ENCODE results near the gene PRIMA1. TPM values are rescaled to one million over a fixed set of nuclear protein-coding genes. Genes with fewer than 3 reads are reported as not detected.

Gene PRIMA1
- total RNA-seq, 1 experiment from 2014 or later, result not detected

- Histone ChIP-seq H3K79me2 (ENCODE audit: low read length) (no peaks in the 10 kb centered on the region), H3K27me3 (ENCODE audit: low read length) (no peaks in the 10 kb centered on the region), H3K27ac (ENCODE audit: low read length) (no peak overlapping the region), H4K20me1 (ENCODE audit: insufficient read depth, low read depth, low read length) (no peaks in the 10 kb centered on the region), H3K36me3 (ENCODE audit: insufficient read depth, low read length) (no peaks in the 10 kb centered on the region), H3K9me2 (replicated peaks; ENCODE audit: insufficient read depth, low read length) (no peaks in the 10 kb centered on the region), H3K9me3 (ENCODE audit: low read length) (no peaks in the 10 kb centered on the region; the same call in 1 of the 2 replicates), H3K4me2 (ENCODE audit: low read depth, low read length, poor library complexity, severe bottlenecking) (no peak overlapping the region), H3K4me3 (ENCODE audit: low read length) (no peak overlapping the region), H3K9ac (ENCODE audit: low read length) (no peak overlapping the region), H2AFZ (ENCODE audit: low read length) (no peak overlapping the region), H3K4me1 (ENCODE audit: low read length) (no peaks in the 10 kb centered on the region)
- DNase-seq, result no peak
Observed at GRCh38 chr14:93686268-93686667, 102.0 kb downstream of the PRIMA1 start.

GRCh38 chr14:93685121-93685895 is 103.0 kb downstream of the PRIMA1 start:
- H3K36me3 ChIP-seq (ENCODE audit: insufficient read depth, low read length), result no peaks in the 10 kb centered on the region
- H3K27me3 ChIP-seq (ENCODE audit: low read length), result no peaks in the 10 kb centered on the region
- no peaks in the 10 kb centered on the region for H3K4me1 ChIP-seq (ENCODE audit: low read length)
- no peaks in the 10 kb centered on the region for H3K9me2 ChIP-seq (replicated peaks; ENCODE audit: insufficient read depth, low read length)
- no peaks in the 10 kb centered on the region; the same call in 1 of the 2 replicates for H3K9me3 ChIP-seq (ENCODE audit: low read length)
- H3K79me2 ChIP-seq (ENCODE audit: low read length), result no peaks in the 10 kb centered on the region
- no peaks in the 10 kb centered on the region for H4K20me1 ChIP-seq (ENCODE audit: insufficient read depth, low read depth, low read length)
- H3K4me2 ChIP-seq (ENCODE audit: low read depth, low read length, poor library complexity, severe bottlenecking), result no peak overlapping the region
- H2AFZ ChIP-seq (ENCODE audit: low read length), result no peak overlapping the region
- no peak overlapping the region for H3K27ac ChIP-seq (ENCODE audit: low read length)
- DNase-seq, result no peak
- no peak overlapping the region for H3K4me3 ChIP-seq (ENCODE audit: low read length)
- no peak overlapping the region for H3K9ac ChIP-seq (ENCODE audit: low read length)

- Histone ChIP-seq H3K9me2 (replicated peaks; ENCODE audit: insufficient read depth, low read length) (no peaks in the 10 kb centered on the region), H3K4me1 (ENCODE audit: low read length) (no peaks in the 10 kb centered on the region), H2AFZ (ENCODE audit: low read length) (0 out of 2 replicates have a peak overlapping the region, but pooled peaks have one; percentile 35), H4K20me1 (ENCODE audit: insufficient read depth, low read depth, low read length) (no peaks in the 10 kb centered on the region), H3K9me3 (ENCODE audit: low read length) (no peaks in the 10 kb centered on the region; the same call in 1 of the 2 replicates), H3K4me3 (ENCODE audit: low read length) (no peak overlapping the region), H3K27ac (ENCODE audit: low read length) (no peak overlapping the region), H3K4me2 (ENCODE audit: low read depth, low read length, poor library complexity, severe bottlenecking) (no peak overlapping the region), H3K9ac (ENCODE audit: low read length) (no peak overlapping the region), H3K27me3 (ENCODE audit: low read length) (no peaks in the 10 kb centered on the region), H3K36me3 (ENCODE audit: insufficient read depth, low read length) (no peaks in the 10 kb centered on the region), H3K79me2 (ENCODE audit: low read length) (no peaks in the 10 kb centered on the region)
- peak; percentile 80 for DNase-seq
Observed at GRCh38 chr14:93683226-93683625, 105.1 kb downstream of the PRIMA1 start.

- H3K4me3 ChIP-seq (ENCODE audit: low read length), result no peak overlapping the region
- no peak for DNase-seq
- H2AFZ ChIP-seq (ENCODE audit: low read length), result no peak overlapping the region
- H3K36me3 ChIP-seq (ENCODE audit: insufficient read depth, low read length), result no peaks in the 10 kb centered on the region
- no peak overlapping the region for H3K27ac ChIP-seq (ENCODE audit: low read length)
- H3K9me2 ChIP-seq (replicated peaks; ENCODE audit: insufficient read depth, low read length), result no peaks in the 10 kb centered on the region
- H3K4me2 ChIP-seq (ENCODE audit: low read depth, low read length, poor library complexity, severe bottlenecking), result no peak overlapping the region
- no peaks in the 10 kb centered on the region for H3K4me1 ChIP-seq (ENCODE audit: low read length)
- H3K9me3 ChIP-seq (ENCODE audit: low read length), result no peaks in the 10 kb centered on the region; the same call in 1 of the 2 replicates
- no peaks in the 10 kb centered on the region for H4K20me1 ChIP-seq (ENCODE audit: insufficient read depth, low read depth, low read length)
- H3K9ac ChIP-seq (ENCODE audit: low read length), result no peak overlapping the region
- H3K27me3 ChIP-seq (ENCODE audit: low read length), result no peaks in the 10 kb centered on the region
- no peaks in the 10 kb centered on the region for H3K79me2 ChIP-seq (ENCODE audit: low read length)
Observed at GRCh38 chr14:93682459-93682858, 105.8 kb downstream of the PRIMA1 start.

- Histone ChIP-seq H3K9me2 (replicated peaks; ENCODE audit: insufficient read depth, low read length) (no peaks in the 10 kb centered on the region), H3K79me2 (ENCODE audit: low read length) (no peaks in the 10 kb centered on the region), H3K36me3 (ENCODE audit: insufficient read depth, low read length) (no peaks in the 10 kb centered on the region), H3K4me3 (ENCODE audit: low read length) (no peak overlapping the region), H2AFZ (ENCODE audit: low read length) (no peak overlapping the region), H3K27me3 (ENCODE audit: low read length) (no peaks in the 10 kb centered on the region), H3K4me2 (ENCODE audit: low read depth, low read length, poor library complexity, severe bottlenecking) (no peak overlapping the region), H3K27ac (ENCODE audit: low read length) (no peak overlapping the region), H3K9ac (ENCODE audit: low read length) (no peak overlapping the region), H3K9me3 (ENCODE audit: low read length) (no peaks in the 10 kb centered on the region), H4K20me1 (ENCODE audit: insufficient read depth, low read depth, low read length) (no peaks in the 10 kb centered on the region), H3K4me1 (ENCODE audit: low read length) (peaks cover 8% of the 10 kb centered on the region)
- DNase-seq, result no peak
Observed at GRCh38 chr14:93676416-93676958, 111.8 kb downstream of the PRIMA1 start.

- Histone ChIP-seq H3K4me1 (ENCODE audit: low read length) (peaks cover 8% of the 10 kb centered on the region), H3K27me3 (ENCODE audit: low read length) (no peaks in the 10 kb centered on the region), H3K27ac (ENCODE audit: low read length) (no peak overlapping the region), H3K79me2 (ENCODE audit: low read length) (no peaks in the 10 kb centered on the region), H3K36me3 (ENCODE audit: insufficient read depth, low read length) (no peaks in the 10 kb centered on the region), H3K4me2 (ENCODE audit: low read depth, low read length, poor library complexity, severe bottlenecking) (no peak overlapping the region), H4K20me1 (ENCODE audit: insufficient read depth, low read depth, low read length) (no peaks in the 10 kb centered on the region), H3K9ac (ENCODE audit: low read length) (no peak overlapping the region), H2AFZ (ENCODE audit: low read length) (no peak overlapping the region), H3K4me3 (ENCODE audit: low read length) (no peak overlapping the region), H3K9me2 (replicated peaks; ENCODE audit: insufficient read depth, low read length) (no peaks in the 10 kb centered on the region), H3K9me3 (ENCODE audit: low read length) (no peaks in the 10 kb centered on the region)
- no peak for DNase-seq
Observed at GRCh38 chr14:93675651-93676050, 112.6 kb downstream of the PRIMA1 start.

- H3K9me2 ChIP-seq (replicated peaks; ENCODE audit: insufficient read depth, low read length), result no peaks in the 10 kb centered on the region
- H4K20me1 ChIP-seq (ENCODE audit: insufficient read depth, low read depth, low read length), result no peaks in the 10 kb centered on the region
- H3K9ac ChIP-seq (ENCODE audit: low read length), result no peak overlapping the region
- DNase-seq, result no peak
- no peak overlapping the region for H3K27ac ChIP-seq (ENCODE audit: low read length)
- H3K27me3 ChIP-seq (ENCODE audit: low read length), result no peaks in the 10 kb centered on the region
- H2AFZ ChIP-seq (ENCODE audit: low read length), result no peak overlapping the region
- no peaks in the 10 kb centered on the region for H3K36me3 ChIP-seq (ENCODE audit: insufficient read depth, low read length)
- peaks cover 19% of the 10 kb centered on the region for H3K4me1 ChIP-seq (ENCODE audit: low read length)
- H3K4me3 ChIP-seq (ENCODE audit: low read length), result no peak overlapping the region
- H3K4me2 ChIP-seq (ENCODE audit: low read depth, low read length, poor library complexity, severe bottlenecking), result no peak overlapping the region
- no peaks in the 10 kb centered on the region for H3K79me2 ChIP-seq (ENCODE audit: low read length)
- H3K9me3 ChIP-seq (ENCODE audit: low read length), result no peaks in the 10 kb centered on the region
Observed at GRCh38 chr14:93674343-93674742, 113.9 kb downstream of the PRIMA1 start.

- Histone ChIP-seq H2AFZ (ENCODE audit: low read length) (no peak overlapping the region), H3K4me3 (ENCODE audit: low read length) (no peak overlapping the region)
- no peak for DNase-seq
Observed at GRCh38 chr14:93669632-93670031, 118.7 kb downstream of the PRIMA1 start.

More at GRCh38 chr14:93669632-93670031, 118.7 kb downstream of the PRIMA1 start:
- peaks cover 32% of the 10 kb centered on the region for H3K4me1 ChIP-seq (ENCODE audit: low read length)
- no peak overlapping the region for H3K27ac ChIP-seq (ENCODE audit: low read length)
- no peaks in the 10 kb centered on the region for H4K20me1 ChIP-seq (ENCODE audit: insufficient read depth, low read depth, low read length)
- no peaks in the 10 kb centered on the region for H3K9me2 ChIP-seq (replicated peaks; ENCODE audit: insufficient read depth, low read length)
- no peak overlapping the region for H3K9ac ChIP-seq (ENCODE audit: low read length)
- no peaks in the 10 kb centered on the region; the same call in 1 of the 2 replicates for H3K36me3 ChIP-seq (ENCODE audit: insufficient read depth, low read length)
- H3K79me2 ChIP-seq (ENCODE audit: low read length), result no peaks in the 10 kb centered on the region
- H3K9me3 ChIP-seq (ENCODE audit: low read length), result peaks cover 16% of the 10 kb centered on the region
- H3K27me3 ChIP-seq (ENCODE audit: low read length), result no peaks in the 10 kb centered on the region
- no peak overlapping the region for H3K4me2 ChIP-seq (ENCODE audit: low read depth, low read length, poor library complexity, severe bottlenecking)
